HL-60 (cell line): ENCODE measurements around the gene CCDC6.

Experiments
- DNase-seq, 2 experiments: peaks; one replicate each; pipeline ENCODE4 v3.0.0-alpha.2; 2010 to 2020; ENCODE audit warnings: low read depth in 1 of 2, low spot score in 1 of 2
- H3K27ac ChIP-seq: fragments of 250-450 bp; sonication (Bioruptor Pico); replicated peaks from 2 replicates; pipeline ENCODE4 v1.5.1; 2020; ENCODE audit warnings: mild to moderate bottlenecking, moderate library complexity
- H3K27me3 ChIP-seq: fragments of 250-450 bp; sonication (Bioruptor Pico); 2 replicates; pipeline ENCODE4 v1.5.1; 2021; ENCODE audit warnings: mild to moderate bottlenecking, moderate library complexity; ENCODE audit not compliant: insufficient read depth, poor library complexity, severe bottlenecking
- H3K4me3 ChIP-seq: replicated peaks from 2 replicates; pipeline ENCODE4 v1.5.1; 2011; ENCODE audit warnings: mild to moderate bottlenecking, control low read depth, low read length; ENCODE audit not compliant: insufficient read depth
- GABPA ChIP-seq: IDR thresholded peaks from 2 replicates; pipeline ENCODE4 v1.6.1; 2012; ENCODE audit warnings: low read depth
- POLR2AphosphoS5 ChIP-seq: IDR thresholded peaks from 2 replicates; pipeline ENCODE4 v1.6.1; 2012; ENCODE audit warnings: low read depth
- SPI1 ChIP-seq: IDR thresholded peaks from 2 replicates; pipeline ENCODE4 v1.6.1; 2012; ENCODE audit warnings: low read depth, mild to moderate bottlenecking, borderline replicate concordance
- TF ChIP-seq, protein P1 (sequence below): IDR thresholded peaks from one replicate; pipeline ENCODE4 v1.5.1; 2011; ENCODE audit warnings: low read length, control low read depth, inconsistent platforms; ENCODE audit not compliant: insufficient read depth
- TF ChIP-seq, protein P2 (sequence below): IDR thresholded peaks from 2 replicates; pipeline ENCODE4 v1.6.1; 2012; ENCODE audit warnings: low read depth; ENCODE audit not compliant: insufficient replicate concordance

The CCDC6 gene

DNA sequence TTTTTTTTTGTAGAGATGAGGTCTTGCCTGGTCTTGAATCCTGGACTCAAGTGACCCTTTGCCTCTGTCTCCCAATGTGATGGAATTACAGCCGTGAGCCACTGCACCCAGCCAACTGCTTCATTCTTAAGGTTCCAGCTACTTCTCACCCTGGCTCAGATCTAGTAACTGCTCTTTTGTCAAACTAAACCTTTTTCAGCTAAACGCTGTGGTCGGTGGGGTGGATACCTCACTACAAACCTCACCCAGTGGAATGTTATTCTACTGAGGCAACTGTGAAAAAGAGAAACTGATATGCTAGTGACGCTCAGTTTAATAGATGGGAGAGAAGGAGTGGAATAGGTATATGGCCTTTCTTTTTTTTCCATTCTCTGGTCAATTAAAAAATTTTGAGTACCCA lies 151.4 kb downstream of the CCDC6 start:
- TF ChIP-seq, protein P1, sequence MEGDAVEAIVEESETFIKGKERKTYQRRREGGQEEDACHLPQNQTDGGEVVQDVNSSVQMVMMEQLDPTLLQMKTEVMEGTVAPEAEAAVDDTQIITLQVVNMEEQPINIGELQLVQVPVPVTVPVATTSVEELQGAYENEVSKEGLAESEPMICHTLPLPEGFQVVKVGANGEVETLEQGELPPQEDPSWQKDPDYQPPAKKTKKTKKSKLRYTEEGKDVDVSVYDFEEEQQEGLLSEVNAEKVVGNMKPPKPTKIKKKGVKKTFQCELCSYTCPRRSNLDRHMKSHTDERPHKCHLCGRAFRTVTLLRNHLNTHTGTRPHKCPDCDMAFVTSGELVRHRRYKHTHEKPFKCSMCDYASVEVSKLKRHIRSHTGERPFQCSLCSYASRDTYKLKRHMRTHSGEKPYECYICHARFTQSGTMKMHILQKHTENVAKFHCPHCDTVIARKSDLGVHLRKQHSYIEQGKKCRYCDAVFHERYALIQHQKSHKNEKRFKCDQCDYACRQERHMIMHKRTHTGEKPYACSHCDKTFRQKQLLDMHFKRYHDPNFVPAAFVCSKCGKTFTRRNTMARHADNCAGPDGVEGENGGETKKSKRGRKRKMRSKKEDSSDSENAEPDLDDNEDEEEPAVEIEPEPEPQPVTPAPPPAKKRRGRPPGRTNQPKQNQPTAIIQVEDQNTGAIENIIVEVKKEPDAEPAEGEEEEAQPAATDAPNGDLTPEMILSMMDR = no peak
- TF ChIP-seq GABPA = no peak
- TF ChIP-seq, protein P2, sequence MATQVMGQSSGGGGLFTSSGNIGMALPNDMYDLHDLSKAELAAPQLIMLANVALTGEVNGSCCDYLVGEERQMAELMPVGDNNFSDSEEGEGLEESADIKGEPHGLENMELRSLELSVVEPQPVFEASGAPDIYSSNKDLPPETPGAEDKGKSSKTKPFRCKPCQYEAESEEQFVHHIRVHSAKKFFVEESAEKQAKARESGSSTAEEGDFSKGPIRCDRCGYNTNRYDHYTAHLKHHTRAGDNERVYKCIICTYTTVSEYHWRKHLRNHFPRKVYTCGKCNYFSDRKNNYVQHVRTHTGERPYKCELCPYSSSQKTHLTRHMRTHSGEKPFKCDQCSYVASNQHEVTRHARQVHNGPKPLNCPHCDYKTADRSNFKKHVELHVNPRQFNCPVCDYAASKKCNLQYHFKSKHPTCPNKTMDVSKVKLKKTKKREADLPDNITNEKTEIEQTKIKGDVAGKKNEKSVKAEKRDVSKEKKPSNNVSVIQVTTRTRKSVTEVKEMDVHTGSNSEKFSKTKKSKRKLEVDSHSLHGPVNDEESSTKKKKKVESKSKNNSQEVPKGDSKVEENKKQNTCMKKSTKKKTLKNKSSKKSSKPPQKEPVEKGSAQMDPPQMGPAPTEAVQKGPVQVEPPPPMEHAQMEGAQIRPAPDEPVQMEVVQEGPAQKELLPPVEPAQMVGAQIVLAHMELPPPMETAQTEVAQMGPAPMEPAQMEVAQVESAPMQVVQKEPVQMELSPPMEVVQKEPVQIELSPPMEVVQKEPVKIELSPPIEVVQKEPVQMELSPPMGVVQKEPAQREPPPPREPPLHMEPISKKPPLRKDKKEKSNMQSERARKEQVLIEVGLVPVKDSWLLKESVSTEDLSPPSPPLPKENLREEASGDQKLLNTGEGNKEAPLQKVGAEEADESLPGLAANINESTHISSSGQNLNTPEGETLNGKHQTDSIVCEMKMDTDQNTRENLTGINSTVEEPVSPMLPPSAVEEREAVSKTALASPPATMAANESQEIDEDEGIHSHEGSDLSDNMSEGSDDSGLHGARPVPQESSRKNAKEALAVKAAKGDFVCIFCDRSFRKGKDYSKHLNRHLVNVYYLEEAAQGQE = no peak
- no peak for TF ChIP-seq SPI1
- no peak for TF ChIP-seq POLR2AphosphoS5
- no peaks in the 10 kb centered on the region for H3K27me3 ChIP-seq
- no peak overlapping the region for H3K4me3 ChIP-seq
- H3K27ac ChIP-seq = no peak overlapping the region
- DNase-seq = no peak

DNA sequence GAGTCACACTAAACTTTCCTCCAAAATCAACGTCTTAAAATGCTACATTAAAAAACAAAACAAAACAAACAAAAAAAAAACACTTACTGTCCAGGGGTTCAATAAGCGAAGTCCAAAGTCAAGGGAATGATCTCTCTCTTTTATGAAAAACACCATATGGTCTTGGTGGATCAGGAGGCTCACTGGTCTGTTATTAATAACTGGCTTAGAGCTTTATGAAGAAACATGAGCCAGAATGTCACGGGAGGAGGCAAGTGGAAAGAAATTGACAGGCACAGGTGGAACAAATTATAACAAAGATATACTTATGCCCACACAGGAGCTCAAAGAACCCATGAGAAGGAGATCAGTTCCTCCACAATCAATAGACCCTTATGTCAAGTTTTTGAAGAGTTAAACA lies 153.1 kb downstream of the CCDC6 start, which contains the start of gene MRLN:
TSS of gene MRLN (minus strand) at position 189 of the 400 bp plus-strand sequence.
- no peak for DNase-seq
- Histone ChIP-seq H3K4me3 (no peak within 1 kb of the TSS), H3K27ac (no peak within 1 kb of the TSS), H3K27me3 (no peaks in the 10 kb centered on the region)
- TF ChIP-seq SPI1 = no peak
- TF ChIP-seq, protein P2 = no peak
- TF ChIP-seq, protein P1 = no peak
- TF ChIP-seq POLR2AphosphoS5 = no peak
- TF ChIP-seq GABPA = no peak

DNA sequence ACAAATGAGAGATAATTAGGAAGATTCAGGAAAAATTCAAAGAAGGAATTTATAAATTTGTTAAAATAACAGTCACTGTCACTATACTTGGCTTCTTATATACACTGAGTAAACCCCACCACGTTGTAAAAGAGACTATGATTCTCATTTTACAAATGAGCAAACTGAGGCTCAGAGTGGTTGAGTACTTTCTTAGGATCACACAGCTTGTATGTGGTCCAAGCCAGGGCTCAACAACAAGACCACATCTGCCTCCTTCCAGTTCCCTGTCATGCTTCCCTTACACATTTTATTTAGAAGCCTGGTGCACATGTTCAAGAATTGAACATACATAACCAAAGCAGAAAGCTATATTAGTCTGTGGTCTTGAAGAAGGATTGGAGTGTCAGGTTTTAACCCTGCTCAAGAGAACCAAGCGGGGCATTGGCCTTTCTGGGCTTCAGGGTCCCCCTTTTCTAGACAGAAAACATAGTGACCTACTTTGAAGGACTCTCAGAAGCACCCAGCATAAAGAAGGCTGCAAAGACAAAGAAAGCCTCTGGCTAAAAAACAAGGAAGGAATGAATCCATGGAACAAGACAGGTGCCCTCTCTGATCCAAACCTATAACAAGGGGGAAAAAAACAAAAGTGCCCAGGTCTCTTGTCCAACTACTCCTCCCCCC lies 153.9 kb downstream of the CCDC6 start:
- Histone ChIP-seq H3K27me3 (no peaks in the 10 kb centered on the region), H3K4me3 (no peak overlapping the region), H3K27ac (no peak overlapping the region)
- no peak for DNase-seq
- TF ChIP-seq SPI1 (no peak), POLR2AphosphoS5 (no peak), GABPA (no peak)
- TF ChIP-seq, protein P2 = no peak
- TF ChIP-seq, protein P1 = no peak
